ENCODE measurements around the gene CENPF.
"Not testable (repeated sequence)": the region's sequence is repeated elsewhere in the genome, so short reads cannot be mapped to it uniquely, and the experiment has no call there.

CENPF gene

GRCh38 chr1:214608817-214609216 lies 5.8 kb downstream of the CENPF start:
- H3K4me1 ChIP-seq (ENCODE audit: insufficient read depth, low read length); H3K27ac ChIP-seq (ENCODE audit: low read length); H3K9me3 ChIP-seq (ENCODE audit: insufficient read depth, low read depth, low read length); H3K4me3 ChIP-seq (ENCODE audit: low read length); H3K27me3 ChIP-seq (ENCODE audit: insufficient read depth, low read length); H3K9ac ChIP-seq (ENCODE audit: low read depth, low read length): not testable (repeated sequence)
- H3K36me3 ChIP-seq (ENCODE audit: insufficient read depth, low read depth, low read length), result peaks cover 17% of the 10 kb centered on the region

- Histone ChIP-seq H3K36me3 (ENCODE audit: insufficient read depth, low read depth, low read length) (peaks cover 25% of the 10 kb centered on the region), H3K4me3 (ENCODE audit: low read length) (no peak overlapping the region), H3K4me1 (ENCODE audit: insufficient read depth, low read length) (peaks cover 4% of the 10 kb centered on the region; the same call in 1 of the 2 replicates), H3K9me3 (ENCODE audit: insufficient read depth, low read depth, low read length) (no peaks in the 10 kb centered on the region; the same call in 1 of the 2 replicates), H3K27ac (ENCODE audit: low read length) (no peak overlapping the region), H3K27me3 (ENCODE audit: insufficient read depth, low read length) (no peaks in the 10 kb centered on the region), H3K9ac (ENCODE audit: low read depth, low read length) (no peak overlapping the region)
Measured at GRCh38 chr1:214609692-214610091, 6.7 kb downstream of the CENPF start.

GRCh38 chr1:214610136-214610535 lies 7.1 kb downstream of the CENPF start:
- peaks cover 29% of the 10 kb centered on the region for H3K36me3 ChIP-seq (ENCODE audit: insufficient read depth, low read depth, low read length)
- not testable (repeated sequence) for H3K9ac ChIP-seq (ENCODE audit: low read depth, low read length); H3K27ac ChIP-seq (ENCODE audit: low read length); H3K27me3 ChIP-seq (ENCODE audit: insufficient read depth, low read length); H3K9me3 ChIP-seq (ENCODE audit: insufficient read depth, low read depth, low read length); H3K4me3 ChIP-seq (ENCODE audit: low read length); H3K4me1 ChIP-seq (ENCODE audit: insufficient read depth, low read length)

- peaks cover 62% of the 10 kb centered on the region for H3K36me3 ChIP-seq (ENCODE audit: insufficient read depth, low read depth, low read length)
- H3K4me1 ChIP-seq (ENCODE audit: insufficient read depth, low read length), result no peaks in the 10 kb centered on the region
- H3K9ac ChIP-seq (ENCODE audit: low read depth, low read length), result no peak overlapping the region
- H3K27ac ChIP-seq (ENCODE audit: low read length), result no peak overlapping the region
- no peaks in the 10 kb centered on the region for H3K27me3 ChIP-seq (ENCODE audit: insufficient read depth, low read length)
- H3K9me3 ChIP-seq (ENCODE audit: insufficient read depth, low read depth, low read length), result no peaks in the 10 kb centered on the region
- no peak overlapping the region for H3K4me3 ChIP-seq (ENCODE audit: low read length)
Measured at GRCh38 chr1:214615109-214615508, 12.1 kb downstream of the CENPF start.

GRCh38 chr1:214615871-214616270 lies 12.9 kb downstream of the CENPF start:
- Histone ChIP-seq H3K9ac (ENCODE audit: low read depth, low read length) (no peak overlapping the region), H3K27ac (ENCODE audit: low read length) (no peak overlapping the region), H3K27me3 (ENCODE audit: insufficient read depth, low read length) (no peaks in the 10 kb centered on the region), H3K9me3 (ENCODE audit: insufficient read depth, low read depth, low read length) (no peaks in the 10 kb centered on the region), H3K36me3 (ENCODE audit: insufficient read depth, low read depth, low read length) (peaks cover 69% of the 10 kb centered on the region), H3K4me1 (ENCODE audit: insufficient read depth, low read length) (no peaks in the 10 kb centered on the region), H3K4me3 (ENCODE audit: low read length) (no peak overlapping the region)

GRCh38 chr1:214617246-214617645 lies 14.3 kb downstream of the CENPF start:
- Histone ChIP-seq H3K36me3 (ENCODE audit: insufficient read depth, low read depth, low read length) (peaks cover 83% of the 10 kb centered on the region), H3K4me1 (ENCODE audit: insufficient read depth, low read length) (no peaks in the 10 kb centered on the region), H3K27me3 (ENCODE audit: insufficient read depth, low read length) (no peaks in the 10 kb centered on the region), H3K4me3 (ENCODE audit: low read length) (no peak overlapping the region), H3K9me3 (ENCODE audit: insufficient read depth, low read depth, low read length) (no peaks in the 10 kb centered on the region), H3K27ac (ENCODE audit: low read length) (no peak overlapping the region), H3K9ac (ENCODE audit: low read depth, low read length) (no peak overlapping the region)

GRCh38 chr1:214617843-214618242 lies 14.8 kb downstream of the CENPF start:
- no peaks in the 10 kb centered on the region for H3K27me3 ChIP-seq (ENCODE audit: insufficient read depth, low read length)
- no peak overlapping the region for H3K27ac ChIP-seq (ENCODE audit: low read length)
- no peaks in the 10 kb centered on the region for H3K9me3 ChIP-seq (ENCODE audit: insufficient read depth, low read depth, low read length)
- H3K4me3 ChIP-seq (ENCODE audit: low read length), result no peak overlapping the region
- H3K4me1 ChIP-seq (ENCODE audit: insufficient read depth, low read length), result no peaks in the 10 kb centered on the region
- peaks cover 89% of the 10 kb centered on the region for H3K36me3 ChIP-seq (ENCODE audit: insufficient read depth, low read depth, low read length)
- no peak overlapping the region for H3K9ac ChIP-seq (ENCODE audit: low read depth, low read length)

GRCh38 chr1:214621236-214621635 lies 18.2 kb downstream of the CENPF start:
- Histone ChIP-seq H3K27me3 (ENCODE audit: insufficient read depth, low read length) (no peaks in the 10 kb centered on the region), H3K4me3 (ENCODE audit: low read length) (no peak overlapping the region), H3K9me3 (ENCODE audit: insufficient read depth, low read depth, low read length) (no peaks in the 10 kb centered on the region), H3K4me1 (ENCODE audit: insufficient read depth, low read length) (no peaks in the 10 kb centered on the region), H3K36me3 (ENCODE audit: insufficient read depth, low read depth, low read length) (peaks cover 92% of the 10 kb centered on the region), H3K27ac (ENCODE audit: low read length) (no peak overlapping the region), H3K9ac (ENCODE audit: low read depth, low read length) (no peak overlapping the region)

GRCh38 chr1:214623430-214623829 lies 20.4 kb downstream of the CENPF start:
- Histone ChIP-seq H3K4me1 (ENCODE audit: insufficient read depth, low read length) (no peaks in the 10 kb centered on the region), H3K9ac (ENCODE audit: low read depth, low read length) (no peak overlapping the region), H3K27ac (ENCODE audit: low read length) (no peak overlapping the region), H3K27me3 (ENCODE audit: insufficient read depth, low read length) (no peaks in the 10 kb centered on the region), H3K9me3 (ENCODE audit: insufficient read depth, low read depth, low read length) (no peaks in the 10 kb centered on the region), H3K36me3 (ENCODE audit: insufficient read depth, low read depth, low read length) (peaks cover 92% of the 10 kb centered on the region), H3K4me3 (ENCODE audit: low read length) (no peak overlapping the region)

GRCh38 chr1:214632091-214632490 lies 29.1 kb downstream of the CENPF start:
- no peak overlapping the region for H3K9ac ChIP-seq (ENCODE audit: low read depth, low read length)
- peaks cover 95% of the 10 kb centered on the region for H3K36me3 ChIP-seq (ENCODE audit: insufficient read depth, low read depth, low read length)
- H3K4me3 ChIP-seq (ENCODE audit: low read length), result no peak overlapping the region
- H3K9me3 ChIP-seq (ENCODE audit: insufficient read depth, low read depth, low read length), result no peaks in the 10 kb centered on the region
- H3K27me3 ChIP-seq (ENCODE audit: insufficient read depth, low read length), result no peaks in the 10 kb centered on the region
- H3K27ac ChIP-seq (ENCODE audit: low read length), result no peak overlapping the region
- H3K4me1 ChIP-seq (ENCODE audit: insufficient read depth, low read length), result no peaks in the 10 kb centered on the region

GRCh38 chr1:214633686-214634085 lies 30.7 kb downstream of the CENPF start:
- H3K9ac ChIP-seq (ENCODE audit: low read depth, low read length), result no peak overlapping the region
- no peaks in the 10 kb centered on the region for H3K4me1 ChIP-seq (ENCODE audit: insufficient read depth, low read length)
- H3K9me3 ChIP-seq (ENCODE audit: insufficient read depth, low read depth, low read length), result no peaks in the 10 kb centered on the region
- peaks cover 99% of the 10 kb centered on the region for H3K36me3 ChIP-seq (ENCODE audit: insufficient read depth, low read depth, low read length)
- H3K4me3 ChIP-seq (ENCODE audit: low read length), result no peak overlapping the region
- H3K27me3 ChIP-seq (ENCODE audit: insufficient read depth, low read length), result no peaks in the 10 kb centered on the region
- H3K27ac ChIP-seq (ENCODE audit: low read length), result no peak overlapping the region

GRCh38 chr1:214634267-214634666 lies 31.3 kb downstream of the CENPF start:
- Histone ChIP-seq H3K36me3 (ENCODE audit: insufficient read depth, low read depth, low read length) (peaks cover 99% of the 10 kb centered on the region), H3K9me3 (ENCODE audit: insufficient read depth, low read depth, low read length) (no peaks in the 10 kb centered on the region), H3K27ac (ENCODE audit: low read length) (no peak overlapping the region), H3K9ac (ENCODE audit: low read depth, low read length) (no peak overlapping the region), H3K4me1 (ENCODE audit: insufficient read depth, low read length) (no peaks in the 10 kb centered on the region), H3K27me3 (ENCODE audit: insufficient read depth, low read length) (no peaks in the 10 kb centered on the region), H3K4me3 (ENCODE audit: low read length) (no peak overlapping the region)

- Histone ChIP-seq H3K9ac (ENCODE audit: low read depth, low read length) (no peak overlapping the region), H3K4me1 (ENCODE audit: insufficient read depth, low read length) (no peaks in the 10 kb centered on the region), H3K4me3 (ENCODE audit: low read length) (no peak overlapping the region), H3K27me3 (ENCODE audit: insufficient read depth, low read length) (no peaks in the 10 kb centered on the region), H3K36me3 (ENCODE audit: insufficient read depth, low read depth, low read length) (peaks cover 99% of the 10 kb centered on the region), H3K9me3 (ENCODE audit: insufficient read depth, low read depth, low read length) (no peaks in the 10 kb centered on the region), H3K27ac (ENCODE audit: low read length) (no peak overlapping the region)
Measured at GRCh38 chr1:214635086-214635485, 32.1 kb downstream of the CENPF start.
